Endothelial cell of umbilical vein (primary cell): ENCODE data around the gene XYLT1. TPM values are rescaled to one million over a fixed set of nuclear protein-coding genes. Genes with fewer than 3 reads are reported as not detected.

Experiments used
- BruUV-seq: library from RNA; stranded (reverse); fragments of 400-500 nt; replicated peaks from 2 replicates; lab custom pipeline; 2021; lab: Mats Ljungman, UMichigan
- CTCF ChIA-PET: fragments of 300-600, 350-600 bp; sonication (Branson Sonifier 250); formaldehyde crosslinking; loops from one replicate; lab custom pipeline; 2021; ENCODE audit warnings: antibody characterized with exemption, inconsistent platforms; lab: Charles Lee
- POLR2A ChIA-PET: fragments of 300-600, 350-600 bp; sonication (Branson Sonifier 250); formaldehyde crosslinking; loops from one replicate; lab custom pipeline; 2021; ENCODE audit warnings: antibody characterized with exemption, inconsistent platforms; lab: Charles Lee
- DNase-seq: peaks from one replicate; pipeline ENCODE4 v3.0.0-alpha.2; 2011; ENCODE audit warnings: low read depth, low spot score
- FAIRE-seq: peaks from 2 replicates; lab custom pipeline; 2011; peaks lifted over from hg19 to GRCh38; lab: Jason Lieb, UNC
- H2AFZ ChIP-seq: 2 replicates; pipeline ENCODE4 v1.6.0; 2012; ENCODE audit warnings: low read depth, low read length, control low read depth, inconsistent platforms
- H3K27ac ChIP-seq: 2 replicates; pipeline ENCODE4 v1.5.1; 2011; ENCODE audit warnings: low read depth, mild to moderate bottlenecking, control low read depth, low read length, moderate library complexity; ENCODE audit not compliant: insufficient read depth
- H3K27me3 ChIP-seq, 2 experiments: 2 replicates each; pipeline versions ENCODE4 v1.6.0 to v1.6.1; 2011; ENCODE audit warnings: low read length in 2 of 2, mixed read lengths in 1 of 2; ENCODE audit not compliant: control insufficient read depth in 2 of 2, insufficient read depth in 2 of 2
- H3K36me3 ChIP-seq, 2 experiments: 2 replicates in 1 of 2; 3 replicates in 1 of 2; pipeline ENCODE4 v1.5.1; 2011; ENCODE audit warnings: low read length in 2 of 2, mild to moderate bottlenecking in 1 of 2, moderate library complexity in 1 of 2; ENCODE audit not compliant: control insufficient read depth in 2 of 2, insufficient read depth in 2 of 2; ENCODE audit errors: extremely low read depth in 1 of 2
- H3K4me1 ChIP-seq: 3 replicates; pipeline ENCODE4 v1.5.1; 2011; ENCODE audit warnings: mild to moderate bottlenecking, low read length; ENCODE audit not compliant: control insufficient read depth, insufficient read depth; ENCODE audit errors: extremely low read depth
- H3K4me2 ChIP-seq: 2 replicates; pipeline ENCODE4 v1.6.1; 2011; ENCODE audit warnings: low read length, control low read depth, mixed read lengths; ENCODE audit not compliant: insufficient read depth
- H3K4me3 ChIP-seq, 3 experiments: fragments of 200-600 bp in 1 of 3; sonication (generic), shearing (Covaris generic) in 1 of 3; replicated peaks in 1 of 3; 2 replicates each; pipeline ENCODE4 v1.5.1; 2011 to 2016; ENCODE audit warnings: control low read depth in 3 of 3, low read length in 3 of 3, mild to moderate bottlenecking in 2 of 3, inconsistent platforms in 1 of 3, low read depth in 1 of 3, moderate library complexity in 1 of 3; ENCODE audit not compliant: insufficient read depth in 1 of 3
- H3K79me2 ChIP-seq: 2 replicates; pipeline ENCODE4 v1.6.0; 2012; ENCODE audit warnings: low read length, inconsistent platforms; ENCODE audit not compliant: control insufficient read depth, insufficient read depth
- H3K9ac ChIP-seq: replicated peaks from 2 replicates; pipeline ENCODE3; 2011; ENCODE audit warnings: low read length, control low read depth; ENCODE audit not compliant: insufficient read depth; ENCODE audit errors: extremely low read depth
- H3K9me1 ChIP-seq: replicated peaks from 3 replicates; pipeline ENCODE4 v1.6.0; 2011; ENCODE audit warnings: mild to moderate bottlenecking, low read length; ENCODE audit not compliant: control insufficient read depth, insufficient read depth; ENCODE audit errors: extremely low read depth
- H3K9me3 ChIP-seq: replicated peaks from 2 replicates; pipeline ENCODE4 v1.5.1; 2012; ENCODE audit warnings: low read length, inconsistent platforms; ENCODE audit not compliant: control insufficient read depth, insufficient read depth
- H4K20me1 ChIP-seq: replicated peaks from 2 replicates; pipeline ENCODE3; 2011; ENCODE audit warnings: mild to moderate bottlenecking, low read length; ENCODE audit not compliant: control insufficient read depth, insufficient read depth; ENCODE audit errors: extremely low read depth
- EZH2 ChIP-seq: IDR thresholded peaks from 2 replicates; pipeline ENCODE4 v1.6.1; 2012; ENCODE audit warnings: borderline replicate concordance, low read depth, mild to moderate bottlenecking, moderate library complexity, low read length, inconsistent platforms; ENCODE audit not compliant: severe bottlenecking
- FOS ChIP-seq: IDR thresholded peaks from 2 replicates; pipeline ENCODE4 v1.6.1; 2011; ENCODE audit warnings: mild to moderate bottlenecking, low read length, moderate library complexity, borderline replicate concordance; ENCODE audit not compliant: insufficient read depth
- GATA2 ChIP-seq: IDR thresholded peaks from 2 replicates; pipeline ENCODE4 v1.7.0; 2011; ENCODE audit warnings: low read depth, mild to moderate bottlenecking, moderate library complexity, mixed read lengths, low read length; ENCODE audit not compliant: insufficient read length, insufficient read depth
- JUN ChIP-seq: IDR thresholded peaks from 2 replicates; pipeline ENCODE4 v1.6.1; 2011; ENCODE audit warnings: borderline replicate concordance, low read depth; ENCODE audit not compliant: insufficient read length, insufficient read depth
- MYC ChIP-seq: IDR thresholded peaks from one replicate; pipeline ENCODE4 v1.6.1; 2011; ENCODE audit warnings: mild to moderate bottlenecking, low read depth, low read length
- POLR2A ChIP-seq: IDR thresholded peaks from 2 replicates; pipeline ENCODE4 v1.6.1; 2012; ENCODE audit warnings: low read depth, mild to moderate bottlenecking, control low read depth, low read length
- POLR2AphosphoS5 ChIP-seq: IDR thresholded peaks from 2 replicates; pipeline ENCODE4 v1.6.1; 2012; ENCODE audit warnings: low read depth, mild to moderate bottlenecking, control low read depth, low read length, moderate library complexity; ENCODE audit not compliant: insufficient read depth
- dilution Hi-C: fragments of 300-500 bp; cut with MboI; formaldehyde crosslinking; loops from one replicate; pipeline ENCODE4 v1.15.0; 2019; ENCODE audit warnings: low sequenced_read_pairs; ENCODE audit not compliant: extremely low pct_ligation_motif_present
- intact Hi-C: fragments of 100-400 bp; cut with micrococcal nuclease; formaldehyde crosslinking; loops from one replicate; pipeline ENCODE4 v1.10.0; 2022
- polyA plus RNA-seq, 4 experiments: library from polyadenylated mRNA; depleted of rRNA in 3 of 4; stranded (reverse) in 3 of 4; unstranded in 1 of 4; fragments of >200 nt; gene quantifications; 2 replicates each; pipeline versions ENCODE4 v1.2.1 to v1.2.3, GENCODE V29; 2011 to 2012; ENCODE audit warnings: missing spikeins in 1 of 4
- total RNA-seq: library from RNA; stranded (reverse); gene quantifications from 2 replicates; pipeline ENCODE4 v1.2.3, GENCODE V29; 2021
- TF ChIP-seq, protein P1 (sequence below): IDR thresholded peaks from 2 replicates; pipeline ENCODE4 v1.6.1; 2011; ENCODE audit not compliant: insufficient read depth, insufficient read length
- TF ChIP-seq, protein P2 (sequence below), 2 donors: IDR thresholded peaks; 1 replicate in 1 of 2; 2 replicates in 1 of 2; pipeline ENCODE4 v1.5.1; 2011; ENCODE audit warnings: low read length in 2 of 2, mild to moderate bottlenecking in 2 of 2, moderate library complexity in 2 of 2, control low read depth in 1 of 2, inconsistent platforms in 1 of 2, low read depth in 1 of 2; ENCODE audit not compliant: insufficient read depth in 1 of 2; ENCODE audit errors: extremely low read depth in 1 of 2

XYLT1 gene
- total and polyA plus RNA-seq, 2 donors (not counting 3 experiments of a cell fraction or from before 2014, with no cell fraction given) = 0.63 to 2.9 TPM

DNA sequence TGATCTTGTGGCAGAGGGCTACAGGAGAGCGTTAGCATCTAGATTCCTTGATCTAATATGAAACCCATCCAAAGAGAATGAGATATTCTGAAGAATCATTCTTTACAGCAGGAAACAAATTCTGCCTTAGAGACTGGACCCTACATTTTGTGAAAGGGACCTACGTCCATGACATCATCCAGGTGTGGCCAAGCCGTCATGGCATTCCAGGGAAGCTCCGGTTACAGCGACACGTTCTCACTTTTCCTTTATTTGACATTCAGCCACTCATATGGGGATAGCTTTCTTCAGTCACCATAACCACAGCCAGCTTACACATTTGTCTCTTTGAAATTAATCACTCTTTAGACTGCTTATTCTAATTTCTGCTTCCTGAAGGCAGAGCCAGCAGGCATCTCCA, 408.1 kb downstream of the XYLT1 start:
- Histone ChIP-seq H4K20me1 (no peaks in the 10 kb centered on the region), H3K9me3 (peaks cover 6% of the 10 kb centered on the region), H3K4me1 (no peaks in the 10 kb centered on the region), H3K27ac (no peak overlapping the region), H3K4me3 (no peak overlapping the region), H3K36me3 (no peaks in the 10 kb centered on the region), H3K9me1 (no peaks in the 10 kb centered on the region), H2AFZ (no peak overlapping the region), H3K4me2 (no peak overlapping the region), H3K79me2 (no peaks in the 10 kb centered on the region), H3K27me3 (no peaks in the 10 kb centered on the region), H3K9ac (no peak overlapping the region)
- dilution Hi-C loops (no loop called here), intact Hi-C loops (no loop called here)
- TF ChIP-seq POLR2AphosphoS5 = no peak
- POLR2A ChIA-PET = no interaction called here
- no peak for FAIRE-seq
- CTCF ChIA-PET = no interaction called here
- DNase-seq = no peak
- no TSS peak for BruUV-seq

DNA sequence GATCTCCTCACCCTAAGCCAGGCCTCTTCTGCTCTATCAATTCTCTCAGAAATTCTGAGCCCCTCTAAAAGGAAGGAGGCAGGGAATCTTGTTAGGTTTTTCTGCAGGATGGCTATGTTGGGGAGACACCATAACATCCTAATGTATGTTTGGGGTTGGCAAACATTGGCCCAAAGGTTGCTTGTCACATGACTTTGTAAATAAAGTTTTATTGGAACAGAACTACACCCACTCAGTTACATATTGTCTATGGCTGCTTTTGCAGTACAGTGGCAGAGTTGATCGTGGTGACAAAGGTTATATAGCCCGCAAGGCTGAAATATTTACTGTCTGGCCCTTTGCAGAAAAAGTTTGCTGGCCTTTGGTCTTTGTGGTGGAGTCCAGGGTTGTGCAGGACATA, 409.4 kb downstream of the XYLT1 start:
- intact Hi-C loops (no loop called here), dilution Hi-C loops (no loop called here)
- Histone ChIP-seq H3K27me3 (no peaks in the 10 kb centered on the region), H3K9ac (no peak overlapping the region), H3K4me3 (no peak overlapping the region), H3K4me1 (no peaks in the 10 kb centered on the region), H3K27ac (no peak overlapping the region), H3K36me3 (no peaks in the 10 kb centered on the region), H3K9me3 (peaks cover 6% of the 10 kb centered on the region), H2AFZ (no peak overlapping the region), H3K79me2 (no peaks in the 10 kb centered on the region), H3K4me2 (no peak overlapping the region), H4K20me1 (no peaks in the 10 kb centered on the region), H3K9me1 (no peaks in the 10 kb centered on the region)
- POLR2A ChIA-PET = no interaction called here
- FAIRE-seq (no peak), DNase-seq (no peak)
- CTCF ChIA-PET = no interaction called here
- BruUV-seq = no TSS peak
- no peak for TF ChIP-seq POLR2A
- TF ChIP-seq POLR2AphosphoS5 = no peak
- TF ChIP-seq, protein P1, sequence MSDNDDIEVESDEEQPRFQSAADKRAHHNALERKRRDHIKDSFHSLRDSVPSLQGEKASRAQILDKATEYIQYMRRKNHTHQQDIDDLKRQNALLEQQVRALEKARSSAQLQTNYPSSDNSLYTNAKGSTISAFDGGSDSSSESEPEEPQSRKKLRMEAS = no peak
- TF ChIP-seq JUN = no peak
- TF ChIP-seq GATA2 = no peak
- no peak for TF ChIP-seq MYC
- no peak for TF ChIP-seq EZH2
- TF ChIP-seq FOS = no peak
- TF ChIP-seq, protein P2, sequence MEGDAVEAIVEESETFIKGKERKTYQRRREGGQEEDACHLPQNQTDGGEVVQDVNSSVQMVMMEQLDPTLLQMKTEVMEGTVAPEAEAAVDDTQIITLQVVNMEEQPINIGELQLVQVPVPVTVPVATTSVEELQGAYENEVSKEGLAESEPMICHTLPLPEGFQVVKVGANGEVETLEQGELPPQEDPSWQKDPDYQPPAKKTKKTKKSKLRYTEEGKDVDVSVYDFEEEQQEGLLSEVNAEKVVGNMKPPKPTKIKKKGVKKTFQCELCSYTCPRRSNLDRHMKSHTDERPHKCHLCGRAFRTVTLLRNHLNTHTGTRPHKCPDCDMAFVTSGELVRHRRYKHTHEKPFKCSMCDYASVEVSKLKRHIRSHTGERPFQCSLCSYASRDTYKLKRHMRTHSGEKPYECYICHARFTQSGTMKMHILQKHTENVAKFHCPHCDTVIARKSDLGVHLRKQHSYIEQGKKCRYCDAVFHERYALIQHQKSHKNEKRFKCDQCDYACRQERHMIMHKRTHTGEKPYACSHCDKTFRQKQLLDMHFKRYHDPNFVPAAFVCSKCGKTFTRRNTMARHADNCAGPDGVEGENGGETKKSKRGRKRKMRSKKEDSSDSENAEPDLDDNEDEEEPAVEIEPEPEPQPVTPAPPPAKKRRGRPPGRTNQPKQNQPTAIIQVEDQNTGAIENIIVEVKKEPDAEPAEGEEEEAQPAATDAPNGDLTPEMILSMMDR (IDR thresholded peaks at IDR 0.05; ENCODE audit: extremely low read depth in 1 of 2, insufficient read depth in 1 of 2, low read depth in 1 of 2, low read length in 2 of 2) = no peak
